HepG2 (cell line): ENCODE results near the gene LDLRAD3. TPM values are rescaled to one million over a fixed set of nuclear protein-coding genes. Genes with fewer than 3 reads are reported as not detected.

Source experiments
- ATAC-seq: fragments of 200-7000 bp; cut with Tn5 transposase; 3 replicates; pipeline ENCODE4 v1.9.1; 2020; ENCODE audit warnings: mild to moderate bottlenecking, moderate library complexity
- BruUV-seq: library from RNA; stranded (reverse); fragments of 400-500 nt; replicated peaks from 2 replicates; lab custom pipeline; 2021; lab: Mats Ljungman, UMichigan
- CTCF ChIA-PET: fragments of 300-600 bp; formaldehyde crosslinking; extraction: SDS; loops from one replicate; lab custom pipeline; 2021; ENCODE audit warnings: low total read pairs, inconsistent platforms, low intra/inter-chr PET ratio; lab: Yijun Ruan, JAX
- POLR2A ChIA-PET: fragments of 350-600 bp; sonication (Branson Sonifier 250); formaldehyde crosslinking; loops from one replicate; lab custom pipeline; 2020; ENCODE audit warnings: antibody characterized with exemption, inconsistent platforms; lab: Yijun Ruan, JAX
- DNase-seq: peaks from one replicate; pipeline ENCODE4 v3.0.0-alpha.2; 2015; ENCODE audit warnings: low spot score
- FAIRE-seq: peaks from 3 replicates; lab custom pipeline; 2011; peaks lifted over from hg19 to GRCh38; lab: Jason Lieb, UNC
- H2AFZ ChIP-seq: one replicate; pipeline ENCODE4 v1.6.1; 2011; ENCODE audit warnings: low read length, inconsistent platforms
- H3K27ac ChIP-seq: fragments of 300-600 bp; 3 replicates; pipeline ENCODE4 v1.8.0; 2011; ENCODE audit warnings: mixed run types, mild to moderate bottlenecking, mixed read lengths, low read length, inconsistent platforms; ENCODE audit not compliant: insufficient read depth; ENCODE audit errors: extremely low read length
- H3K27me3 ChIP-seq, 2 experiments: fragments of 200-600 bp in 1 of 2; 2 replicates in 1 of 2; 3 replicates in 1 of 2; pipeline versions ENCODE4 v1.6.0 to v1.8.0; 2011; ENCODE audit warnings: low read length in 2 of 2, mild to moderate bottlenecking in 2 of 2, moderate library complexity in 2 of 2, inconsistent platforms in 1 of 2; ENCODE audit not compliant: insufficient read depth in 2 of 2, control insufficient read depth in 1 of 2
- H3K36me3 ChIP-seq, 2 experiments: fragments of 200-600 bp in 1 of 2; replicated peaks in 1 of 2; 2 replicates in 1 of 2; 3 replicates in 1 of 2; pipeline versions ENCODE4 v1.5.1 to v1.8.0; 2011; ENCODE audit warnings: low read length in 2 of 2, inconsistent platforms in 1 of 2; ENCODE audit not compliant: insufficient read depth in 2 of 2, control insufficient read depth in 1 of 2
- H3K4me1 ChIP-seq: 2 replicates; pipeline ENCODE4 v1.5.1; 2012; ENCODE audit warnings: low read length, inconsistent platforms; ENCODE audit not compliant: insufficient read depth
- H3K4me2 ChIP-seq: 2 replicates; pipeline ENCODE4 v1.6.0; 2011; ENCODE audit warnings: low read depth, low read length, inconsistent platforms
- H3K4me3 ChIP-seq, 3 experiments: fragments of 200-600 bp in 1 of 3; sonication (generic), shearing (Covaris generic) in 1 of 3; replicated peaks in 1 of 3; 2 replicates each; pipeline ENCODE4 v1.5.1; 2011 to 2016; ENCODE audit warnings: low read length in 3 of 3, inconsistent platforms in 2 of 3, low read depth in 2 of 3, mild to moderate bottlenecking in 2 of 3, control low read depth in 1 of 3, mixed read lengths in 1 of 3; ENCODE audit not compliant: insufficient read depth in 1 of 3
- H3K79me2 ChIP-seq: one replicate; pipeline ENCODE4 v1.6.1; 2011; ENCODE audit warnings: low read length, inconsistent platforms; ENCODE audit not compliant: insufficient read depth
- H3K9ac ChIP-seq: 2 replicates; pipeline ENCODE4 v1.6.0; 2011; ENCODE audit warnings: mild to moderate bottlenecking, low read depth, low read length, inconsistent platforms; ENCODE audit not compliant: insufficient read depth
- H3K9me3 ChIP-seq: 2 replicates; pipeline ENCODE4 v1.5.1; 2012; ENCODE audit warnings: mild to moderate bottlenecking, low read length
- H4K20me1 ChIP-seq: 2 replicates; pipeline ENCODE4 v1.6.0; 2011; ENCODE audit warnings: inconsistent platforms, mild to moderate bottlenecking, low read length, moderate library complexity; ENCODE audit not compliant: insufficient read depth
- BCL6 ChIP-seq: IDR thresholded peaks from 2 replicates; pipeline ENCODE4 v1.6.1; 2016; ENCODE audit warnings: missing genetic modification reagents, missing compliant biosample characterization
- FLYWCH1 ChIP-seq: sonication (generic); formaldehyde crosslinking; IDR thresholded peaks from 2 replicates; pipeline ENCODE4 v1.8.1; 2023; ENCODE audit warnings: mild to moderate bottlenecking, missing genetic modification reagents
- HNRNPUL1 ChIP-seq: fragments of 200-400 bp; formaldehyde crosslinking; IDR thresholded peaks from 2 replicates; pipeline ENCODE4 v1.6.1; 2017; ENCODE audit warnings: low read depth, mild to moderate bottlenecking, low read length, moderate library complexity
- ISL2 ChIP-seq: sonication (generic); formaldehyde crosslinking; IDR thresholded peaks from 2 replicates; pipeline ENCODE4 v1.5.0; 2020; ENCODE audit warnings: missing genetic modification reagents
- JUND ChIP-seq: sonication (generic); formaldehyde crosslinking; IDR thresholded peaks from 2 replicates; pipeline ENCODE4 v1.8.0; 2022; ENCODE audit warnings: mild to moderate bottlenecking, missing genetic modification reagents
- KDM3A ChIP-seq: IDR thresholded peaks from 2 replicates; pipeline ENCODE4 v1.6.1; 2018; ENCODE audit warnings: low read depth, missing compliant biosample characterization
- KDM5A ChIP-seq: fragments of 200-600 bp; sonication (generic); IDR thresholded peaks from 2 replicates; pipeline ENCODE4 v1.7.0; 2018; ENCODE audit warnings: antibody characterized with exemption, mild to moderate bottlenecking, low read length, borderline replicate concordance
- PCBP2 ChIP-seq: fragments of 200-400 bp; formaldehyde crosslinking; optimal IDR thresholded peaks from 2 replicates; pipeline ENCODE3; 2018; ENCODE audit warnings: low read length, low read depth; ENCODE audit not compliant: poor library complexity, severe bottlenecking
- RCOR2 ChIP-seq: IDR thresholded peaks from 2 replicates; pipeline ENCODE4 v1.6.1; 2016; ENCODE audit warnings: missing biosample characterization, missing genetic modification reagents
- SALL1 ChIP-seq: sonication (generic); formaldehyde crosslinking; IDR thresholded peaks from 2 replicates; pipeline ENCODE4 v1.8.0; 2022; ENCODE audit warnings: mild to moderate bottlenecking, missing genetic modification reagents
- SP5 ChIP-seq: IDR thresholded peaks from 2 replicates; pipeline ENCODE4 v1.6.1; 2016; ENCODE audit warnings: low read depth, borderline replicate concordance
- SRSF4 ChIP-seq: fragments of 200-400 bp; formaldehyde crosslinking; IDR thresholded peaks from one replicate; pipeline ENCODE4 v1.6.1; 2018; ENCODE audit warnings: mild to moderate bottlenecking, low read depth, low read length, moderate library complexity; ENCODE audit not compliant: poor library complexity, severe bottlenecking
- ZKSCAN5 ChIP-seq: sonication (generic); formaldehyde crosslinking; IDR thresholded peaks from 2 replicates; pipeline ENCODE4 v1.5.1; 2020; ENCODE audit warnings: mild to moderate bottlenecking, missing genetic modification reagents
- ZNF3 ChIP-seq: IDR thresholded peaks from 2 replicates; pipeline ENCODE4 v1.7.0; 2017; ENCODE audit warnings: inconsistent platforms
- ZNF605 ChIP-seq: sonication (generic); formaldehyde crosslinking; IDR thresholded peaks from 2 replicates; pipeline ENCODE4 v1.8.0; 2022; ENCODE audit warnings: mild to moderate bottlenecking, missing genetic modification reagents
- ZNF615 ChIP-seq: sonication (generic); formaldehyde crosslinking; IDR thresholded peaks from 2 replicates; pipeline ENCODE4 v1.5.0; 2020; ENCODE audit warnings: mild to moderate bottlenecking, missing genetic modification reagents, borderline replicate concordance
- ZNF703 ChIP-seq: sonication (generic); formaldehyde crosslinking; IDR thresholded peaks from 2 replicates; pipeline ENCODE4 v1.5.1; 2020; ENCODE audit warnings: missing genetic modification reagents, mild to moderate bottlenecking, moderate library complexity, borderline replicate concordance
- ZNF790 ChIP-seq: sonication (generic); formaldehyde crosslinking; IDR thresholded peaks from 2 replicates; pipeline ENCODE4 v1.8.0; 2022; ENCODE audit warnings: missing genetic modification reagents, mild to moderate bottlenecking, borderline replicate concordance
- ZSCAN20 ChIP-seq: sonication (generic); formaldehyde crosslinking; IDR thresholded peaks from 2 replicates; pipeline ENCODE4 v1.4.0; 2020; ENCODE audit warnings: missing genetic modification reagents, mild to moderate bottlenecking, borderline replicate concordance
- WGBS: methylation state at CpG from one replicate; pipeline ENCODE4 v1.1.6; 2017; ENCODE audit warnings: low lambda C conversion rate; 5-methylcytosine and 5-hydroxymethylcytosine counted together
- in situ Hi-C: cut with HindIII; loops from 2 replicates; pipeline ENCODE4 v1.10.0; 2017; ENCODE audit warnings: low pct_unique_long_range_greater_than_20kb; ENCODE audit not compliant: extremely low pct_ligation_motif_present
- intact Hi-C: fragments of 100-400 bp; cut with micrococcal nuclease; formaldehyde crosslinking; loops from one replicate; pipeline ENCODE4 v1.10.0; 2022; ENCODE audit not compliant: unreplicated experiment
- polyA plus RNA-seq, 8 experiments: library from polyadenylated mRNA; depleted of rRNA in 3 of 8; stranded (reverse) in 7 of 8; unstranded in 1 of 8; fragments of >200 nt; fragmentation: Illumina TruSeq in 4 of 8; extraction: Trizol in 4 of 8; gene quantifications; 2 replicates each; pipeline versions ENCODE4 v1.2.1 to v1.2.3, GENCODE V29; 2011 to 2016; ENCODE audit warnings: low read depth in 4 of 8, missing spikeins in 1 of 8, mixed read lengths in 1 of 8; ENCODE audit not compliant: insufficient read depth in 1 of 8
- total RNA-seq, 5 experiments: library from RNA; depleted of rRNA; stranded (reverse); fragments of >200 nt; fragmentation: Illumina TruSeq; extraction: Trizol; gene quantifications; 2 replicates each; pipeline ENCODE4 v1.2.3, GENCODE V29; 2016; ENCODE audit warnings: low read depth in 1 of 5

Gene LDLRAD3
- total and polyA plus RNA-seq, 2 of the 13 experiments (the other 11 are each of a cell fraction or from before 2014, with no cell fraction given) = 0.50 to 0.60 TPM

DNA sequence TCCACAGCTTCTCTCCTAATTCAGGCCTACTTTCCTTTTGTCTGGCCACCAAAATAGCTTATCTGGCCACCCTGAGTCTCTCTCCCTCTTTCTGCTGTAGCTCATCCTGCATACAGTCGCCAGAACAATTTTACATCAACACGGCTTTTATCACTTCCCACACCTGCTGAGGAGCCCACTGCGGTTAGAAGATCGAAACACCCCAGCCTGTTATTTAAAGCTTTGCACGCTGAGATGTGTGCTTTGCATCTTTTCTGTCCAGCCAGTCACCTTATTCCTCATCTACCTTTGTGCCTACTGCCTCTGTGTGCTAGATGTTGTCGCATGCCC, 249.4 kb downstream of the LDLRAD3 start (continued):
- no peak for TF ChIP-seq KDM3A
- no peak for TF ChIP-seq KDM5A
- no peak for TF ChIP-seq ZNF605 (CRISPR knock-in tag)
- no peak for TF ChIP-seq SRSF4

DNA sequence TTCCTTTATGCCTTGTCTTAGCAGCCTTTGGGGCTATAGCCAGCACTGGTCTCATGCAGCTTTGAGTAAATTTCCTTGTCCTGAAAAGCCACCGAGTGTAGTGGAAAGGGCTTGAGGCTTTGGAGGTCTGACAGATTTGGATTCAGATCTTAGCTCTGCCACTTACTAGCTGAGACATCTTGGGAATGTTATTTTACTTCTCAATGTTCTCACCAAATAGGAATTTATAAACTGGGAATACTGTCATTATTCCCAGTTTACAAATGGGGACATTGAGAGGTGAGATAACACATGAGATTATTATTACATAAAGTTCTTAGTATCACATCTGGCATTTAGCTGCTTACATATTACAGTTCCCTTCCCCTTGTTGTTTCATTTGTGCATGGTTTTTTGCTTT, 249.9 kb downstream of the LDLRAD3 start:
- ChIA-PET POLR2A (no interaction called here), CTCF (no interaction called here)
- BruUV-seq = no TSS peak
- H3K36me3 ChIP-seq = no peaks in the 10 kb centered on the region
- DNase-seq (no peak), ATAC-seq (no peak)
- intact Hi-C loops = no loop called here
- no peaks in the 10 kb centered on the region; the same call in 1 of the 2 replicates for H3K4me1 ChIP-seq
- H4K20me1 ChIP-seq = no peaks in the 10 kb centered on the region
- H3K4me3 ChIP-seq = no peak overlapping the region
- H3K27ac ChIP-seq = no peak overlapping the region
- no peaks in the 10 kb centered on the region for H3K27me3 ChIP-seq
- H2AFZ ChIP-seq = no peak overlapping the region
- TF ChIP-seq SALL1 (CRISPR knock-in tag) (no peak), ISL2 (no peak), ZNF615 (CRISPR knock-in tag) (no peak), JUND (CRISPR knock-in tag) (no peak), ZKSCAN5 (CRISPR knock-in tag) (no peak), RCOR2 (no peak), FLYWCH1 (no peak), PCBP2 (no peak), ZNF3 (no peak), HNRNPUL1 (no peak), ZSCAN20 (CRISPR knock-in tag) (no peak), ZNF790 (CRISPR knock-in tag) (no peak), ZNF703 (CRISPR knock-in tag) (no peak), BCL6 (no peak), SP5 (CRISPR knock-in tag) (no peak)
- TF ChIP-seq, all 625 proteins: peak for 0
- Histone ChIP-seq H3K4me2 (no peak overlapping the region), H3K9ac (no peak overlapping the region), H3K9me3 (no peaks in the 10 kb centered on the region), H3K79me2 (no peaks in the 10 kb centered on the region)
- in situ Hi-C loops = no loop called here
- WGBS = 9% methylated on average over 1 of the region's 1 CpG
- no peak for FAIRE-seq
